Retinal pigment epithelial cell (primary cell): Measurements from ENCODE around the gene TCP11L1.
"Not testable (repeated sequence)": the region's sequence is repeated elsewhere in the genome, so short reads cannot be mapped to it uniquely, and the experiment has no call there.

Source experiments
- DNase-seq: peaks from one replicate; pipeline ENCODE4 v3.0.0-alpha.2; 2010; ENCODE audit warnings: low read depth
- H3K4me3 ChIP-seq: 2 replicates; pipeline ENCODE4 v1.5.1; 2011; ENCODE audit warnings: mild to moderate bottlenecking, low read length, control low read depth, moderate library complexity
- TF ChIP-seq, protein P1 (sequence below): conservative IDR thresholded peaks from 2 replicates; pipeline ENCODE4 v1.5.1; 2011; ENCODE audit warnings: low read depth, low read length, control low read depth, inconsistent platforms

The TCP11L1 gene

DNA sequence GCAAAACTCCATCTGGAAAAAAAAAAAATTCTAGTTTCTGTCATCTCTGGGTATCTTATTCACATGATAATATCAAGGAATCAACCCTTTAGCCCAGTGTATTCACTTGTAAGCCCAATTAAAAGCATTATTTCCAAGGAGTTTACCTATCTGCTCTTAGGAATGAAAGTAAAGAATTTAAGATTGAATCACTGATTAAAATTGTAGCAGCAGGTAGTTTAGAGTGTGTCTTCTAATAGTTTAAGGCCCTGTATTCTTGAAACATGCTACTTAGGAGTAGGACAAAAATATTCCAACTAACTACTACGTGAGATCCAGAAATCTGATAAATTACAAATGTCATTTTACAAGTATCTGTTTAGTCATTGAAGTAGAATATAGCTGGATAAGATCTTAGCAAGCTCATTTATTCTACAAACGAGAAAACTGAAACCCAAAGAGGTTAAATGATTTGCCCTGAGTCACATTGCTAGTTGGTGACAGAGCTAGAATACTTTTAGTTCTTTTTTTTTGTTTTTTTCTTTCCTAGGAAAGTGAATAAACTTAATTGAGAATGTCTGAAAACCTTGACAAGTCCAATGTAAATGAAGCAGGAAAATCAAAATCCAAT is 4.0 kb downstream of the TCP11L1 start:
- no peak overlapping the region for H3K4me3 ChIP-seq
- TF ChIP-seq, protein P1, sequence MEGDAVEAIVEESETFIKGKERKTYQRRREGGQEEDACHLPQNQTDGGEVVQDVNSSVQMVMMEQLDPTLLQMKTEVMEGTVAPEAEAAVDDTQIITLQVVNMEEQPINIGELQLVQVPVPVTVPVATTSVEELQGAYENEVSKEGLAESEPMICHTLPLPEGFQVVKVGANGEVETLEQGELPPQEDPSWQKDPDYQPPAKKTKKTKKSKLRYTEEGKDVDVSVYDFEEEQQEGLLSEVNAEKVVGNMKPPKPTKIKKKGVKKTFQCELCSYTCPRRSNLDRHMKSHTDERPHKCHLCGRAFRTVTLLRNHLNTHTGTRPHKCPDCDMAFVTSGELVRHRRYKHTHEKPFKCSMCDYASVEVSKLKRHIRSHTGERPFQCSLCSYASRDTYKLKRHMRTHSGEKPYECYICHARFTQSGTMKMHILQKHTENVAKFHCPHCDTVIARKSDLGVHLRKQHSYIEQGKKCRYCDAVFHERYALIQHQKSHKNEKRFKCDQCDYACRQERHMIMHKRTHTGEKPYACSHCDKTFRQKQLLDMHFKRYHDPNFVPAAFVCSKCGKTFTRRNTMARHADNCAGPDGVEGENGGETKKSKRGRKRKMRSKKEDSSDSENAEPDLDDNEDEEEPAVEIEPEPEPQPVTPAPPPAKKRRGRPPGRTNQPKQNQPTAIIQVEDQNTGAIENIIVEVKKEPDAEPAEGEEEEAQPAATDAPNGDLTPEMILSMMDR, result no peak
- no peak for DNase-seq

DNA sequence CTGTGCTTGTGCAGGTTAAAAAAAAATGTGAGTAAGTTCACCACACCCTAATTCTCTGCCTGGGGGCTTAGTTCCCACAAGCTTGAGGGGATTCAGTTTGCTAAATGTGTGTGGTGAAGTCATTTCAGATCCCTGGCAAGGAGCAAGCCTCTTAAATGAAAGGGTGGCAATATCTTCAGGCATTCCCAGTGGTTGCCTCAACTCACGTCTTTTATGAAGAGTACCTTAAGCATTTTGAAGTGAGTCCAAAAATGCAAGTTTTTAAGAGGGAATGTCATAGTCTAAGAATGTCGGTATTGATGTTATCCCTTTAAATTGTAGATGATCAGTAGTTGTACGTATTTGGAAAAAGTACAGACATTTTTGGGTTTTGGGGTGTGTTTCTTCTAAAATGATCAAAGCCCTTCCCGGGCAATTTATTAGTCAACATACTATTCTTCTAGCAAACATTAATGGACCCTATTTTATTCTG is 4.9 kb downstream of the TCP11L1 start:
- TF ChIP-seq, protein P1, result no peak
- DNase-seq, result no peak
- no peak overlapping the region for H3K4me3 ChIP-seq

DNA sequence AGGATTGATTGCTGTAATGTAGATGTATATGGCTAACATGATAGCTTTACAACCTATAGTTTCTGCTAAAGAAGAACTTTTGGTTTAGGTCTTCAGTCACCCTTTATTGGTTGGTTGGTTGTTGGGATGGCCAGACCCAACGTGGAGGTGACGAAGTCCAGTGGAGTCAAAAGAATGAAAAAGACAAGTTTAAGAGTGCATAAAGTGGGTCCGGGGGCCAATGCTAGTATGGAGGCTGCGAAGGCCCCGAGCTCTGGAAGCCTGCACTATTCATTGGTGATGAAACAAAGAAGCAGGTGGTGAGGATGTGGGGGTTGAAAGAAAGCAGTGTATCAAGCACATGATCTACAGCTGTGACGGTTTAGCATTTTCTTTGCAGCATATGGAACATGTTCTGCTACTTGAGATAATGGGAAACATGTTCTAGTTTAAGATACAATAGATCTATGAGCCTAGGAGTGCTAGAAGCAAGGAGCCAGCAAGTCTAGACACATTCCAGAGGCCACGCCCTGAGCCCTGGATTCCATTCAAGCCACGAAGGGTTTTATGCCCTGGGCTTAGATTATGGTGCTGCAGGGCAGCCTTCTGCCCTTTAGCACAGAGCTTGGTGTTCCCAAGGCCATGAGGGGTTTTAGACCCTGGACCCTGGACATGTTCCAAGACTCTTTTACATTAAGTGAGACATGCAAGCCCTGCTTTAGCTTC is 6.3 kb downstream of the TCP11L1 start:
- DNase-seq, result no peak
- TF ChIP-seq, protein P1, result no peak
- H3K4me3 ChIP-seq, result no peak overlapping the region

DNA sequence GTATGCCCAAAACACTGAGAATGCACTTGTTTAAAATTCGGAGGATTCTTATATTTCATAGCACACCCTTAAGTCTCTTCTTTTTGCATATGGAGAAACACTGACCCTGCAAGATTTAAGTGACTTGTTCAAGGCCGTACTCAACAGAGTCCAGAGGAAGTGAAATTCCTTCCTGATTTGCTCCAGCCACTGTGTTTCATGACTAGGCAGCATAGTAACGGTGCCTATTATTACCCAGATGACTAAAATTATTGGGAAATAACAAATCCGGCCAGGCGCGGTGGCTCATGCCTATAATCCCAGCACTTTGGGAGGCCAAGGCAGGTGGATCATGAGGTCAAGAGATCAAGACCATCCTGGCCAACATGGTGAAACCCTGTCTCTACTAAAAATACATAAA is 9.3 kb downstream of the TCP11L1 start:
- H3K4me3 ChIP-seq, DNase-seq: not testable (repeated sequence)

DNA sequence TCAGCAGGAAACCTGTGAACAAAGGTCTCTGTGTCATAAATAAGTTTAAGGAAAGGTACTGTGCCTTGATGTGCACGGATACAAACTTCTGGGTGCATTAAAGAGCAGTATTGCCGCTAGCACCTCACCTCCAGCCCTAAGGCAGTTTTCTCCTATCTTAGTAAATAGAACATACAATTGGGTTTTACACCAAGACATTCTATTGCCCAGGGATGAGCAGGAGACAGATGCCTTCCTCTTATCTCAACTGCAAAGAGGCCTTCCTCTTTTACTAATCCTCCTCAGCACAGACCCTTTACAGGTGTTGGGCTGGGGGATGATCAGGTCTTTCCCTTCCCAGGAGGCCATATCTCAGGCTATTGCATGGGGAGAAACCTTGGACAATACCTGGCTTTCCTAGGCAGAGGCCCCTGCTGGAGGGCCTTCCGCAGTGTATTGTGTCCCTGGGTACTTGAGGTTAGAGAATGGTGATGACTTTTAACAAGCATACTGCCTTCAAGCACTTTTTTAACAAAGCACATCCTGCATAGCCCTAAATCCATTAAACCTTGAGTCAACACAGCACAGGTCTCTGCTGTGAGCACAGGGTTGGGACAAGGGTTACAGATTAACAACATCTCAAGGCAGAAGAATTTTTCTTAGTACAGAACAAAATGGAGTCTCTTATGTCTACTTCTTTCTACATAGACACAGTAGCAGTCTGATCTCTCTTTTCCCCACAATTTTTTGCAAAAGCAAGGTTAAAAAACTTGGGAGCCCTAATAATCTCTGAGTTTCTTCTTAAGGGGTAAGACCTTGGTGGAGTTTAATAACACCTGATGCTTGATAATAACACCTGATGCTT is 10.4 kb downstream of the TCP11L1 start:
- H3K4me3 ChIP-seq, DNase-seq: not testable (repeated sequence)

DNA sequence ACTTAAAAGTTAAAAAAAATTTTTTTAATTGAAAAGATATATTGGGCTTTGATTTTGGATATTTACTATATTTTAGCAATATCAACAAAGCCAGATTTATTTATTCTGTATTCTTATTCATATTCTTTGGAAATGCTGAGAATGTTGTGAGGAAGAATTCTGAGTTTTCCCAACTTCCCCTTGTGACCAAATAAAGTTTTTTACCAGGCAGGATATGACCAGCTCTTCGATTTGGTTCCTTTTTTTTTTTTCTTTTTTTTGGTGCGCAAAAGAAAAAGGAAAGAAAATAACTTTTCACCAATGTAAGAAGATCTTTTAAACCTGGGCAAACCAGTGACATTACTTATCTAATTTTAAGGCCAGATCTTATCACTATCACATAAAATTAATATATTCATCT is 12.9 kb downstream of the TCP11L1 start:
- DNase-seq, result no peak
- no peak overlapping the region for H3K4me3 ChIP-seq
- TF ChIP-seq, protein P1, result no peak

DNA sequence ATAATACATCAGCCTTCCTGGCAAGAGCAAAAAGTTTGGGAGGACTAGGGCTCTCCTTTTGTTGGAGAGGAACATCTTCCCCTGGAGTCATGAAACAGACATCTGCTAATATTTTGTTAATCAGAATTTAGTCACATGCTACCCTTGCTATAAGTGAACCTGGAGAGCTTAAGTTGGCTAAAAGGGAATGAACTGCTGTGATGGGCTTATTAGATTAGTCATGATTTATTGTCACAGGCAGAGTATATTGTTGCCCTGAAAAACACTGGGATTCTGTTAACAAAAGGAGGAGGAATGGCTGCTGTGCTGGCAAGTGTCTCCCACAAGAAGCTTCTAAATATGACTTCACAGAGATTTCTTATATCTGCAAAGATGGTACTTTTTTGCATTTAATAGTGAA is 16.0 kb downstream of the TCP11L1 start:
- DNase-seq, result no peak
- no peak overlapping the region for H3K4me3 ChIP-seq
- TF ChIP-seq, protein P1, result no peak

DNA sequence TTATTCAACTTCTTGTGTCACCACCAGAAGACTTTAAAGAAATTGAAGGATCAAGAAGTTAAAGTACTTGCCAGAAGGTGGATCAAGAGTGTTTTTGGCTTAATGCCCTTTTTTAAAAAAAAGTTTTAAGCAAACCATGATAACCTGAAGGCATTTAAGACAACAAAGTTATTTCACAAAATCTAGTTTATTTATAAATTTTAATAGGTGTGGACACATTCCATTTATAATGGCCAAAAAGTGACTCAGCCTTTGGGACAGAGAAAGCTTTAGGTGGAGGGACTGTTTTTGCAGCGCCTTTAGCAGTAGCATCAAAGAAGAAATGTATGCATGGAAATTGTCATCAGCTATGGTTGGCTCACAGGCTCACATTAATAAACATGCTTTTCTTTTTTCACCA is 17.9 kb downstream of the TCP11L1 start:
- no peak for DNase-seq
- H3K4me3 ChIP-seq, result no peak overlapping the region
- TF ChIP-seq, protein P1, result no peak
